AG09309 (cell line): ENCODE results near the gene STK32A.
"Not testable (repeated sequence)": the region's sequence is repeated elsewhere in the genome, so short reads cannot be mapped to it uniquely, and the experiment has no call there.

Source experiments
- DNase-seq: peaks from one replicate; pipeline ENCODE4 v3.0.0-alpha.2; 2010; ENCODE audit warnings: low read depth
- H3K4me3 ChIP-seq: 2 replicates; pipeline ENCODE4 v1.5.1; 2011; ENCODE audit warnings: mild to moderate bottlenecking, low read depth, low read length, moderate library complexity; ENCODE audit not compliant: control insufficient read depth
- CTCF ChIP-seq: IDR thresholded peaks from 2 replicates; pipeline ENCODE4 v1.5.1; 2011; ENCODE audit warnings: mild to moderate bottlenecking, low read depth, low read length, inconsistent platforms; ENCODE audit not compliant: insufficient read depth, control insufficient read depth; ENCODE audit errors: missing control alignments

The STK32A gene

GRCh38 chr5:147223948-147224791, 10.7 kb upstream of the STK32A start:
- H3K4me3 ChIP-seq = no peak overlapping the region
- DNase-seq = peak; percentile 16
- peak; percentile 75 for TF ChIP-seq CTCF

GRCh38 chr5:147225938-147226337, 8.9 kb upstream of the STK32A start:
- DNase-seq = no peak
- no peak for TF ChIP-seq CTCF
- H3K4me3 ChIP-seq = no peak overlapping the region

- no peak for DNase-seq
- H3K4me3 ChIP-seq = no peak overlapping the region
- TF ChIP-seq CTCF = no peak
Observed at GRCh38 chr5:147226512-147226911, 8.3 kb upstream of the STK32A start.

- peak overlapping the region; percentile 52 for H3K4me3 ChIP-seq
- no peak for TF ChIP-seq CTCF
- no peak for DNase-seq
Observed at GRCh38 chr5:147234239-147234824, 494 bp upstream of the STK32A start.

- no peak for TF ChIP-seq CTCF
- no peak overlapping the region for H3K4me3 ChIP-seq
- no peak for DNase-seq
Observed at GRCh38 chr5:147240266-147240985, 5.6 kb downstream of the STK32A start.

- not testable (repeated sequence) for DNase-seq, H3K4me3 ChIP-seq
Observed at GRCh38 chr5:147243238-147243637, 8.4 kb downstream of the STK32A start.

GRCh38 chr5:147245381-147246165, 10.7 kb downstream of the STK32A start:
- H3K4me3 ChIP-seq = no peak overlapping the region
- no peak for TF ChIP-seq CTCF
- no peak for DNase-seq
